Panc1 (cell line): ENCODE data around the gene RNF25. TPM values are rescaled to one million over a fixed set of nuclear protein-coding genes. Genes with fewer than 3 reads are reported as not detected.

Source experiments
- ATAC-seq: fragments of 200-7000 bp; cut with Tn5 transposase; 2 replicates; pipeline ENCODE4 v1.9.1; 2020; ENCODE audit warnings: mild to moderate bottlenecking, moderate library complexity
- BruUV-seq: library from RNA; stranded (reverse); fragments of 400-500 nt; replicated peaks from 2 replicates; lab custom pipeline; 2021; lab: Mats Ljungman, UMichigan
- CTCF ChIA-PET: fragments of 300-600 bp; sonication (Branson Sonifier 250); formaldehyde crosslinking; loops from one replicate; lab custom pipeline; 2022; ENCODE audit warnings: antibody characterized with exemption; lab: Charles Lee
- POLR2A ChIA-PET: fragments of 300-600 bp; sonication (Branson Sonifier 250); formaldehyde crosslinking; loops from one replicate; lab custom pipeline; 2022; ENCODE audit warnings: antibody characterized with exemption; lab: Charles Lee
- DNase-seq: peaks from one replicate; pipeline ENCODE4 v3.0.0-alpha.2; 2010; ENCODE audit warnings: low read depth, low spot score
- H3K27ac ChIP-seq: 2 replicates; pipeline ENCODE4 v1.5.1; 2011; ENCODE audit warnings: mild to moderate bottlenecking, low read length, inconsistent platforms
- H3K27me3 ChIP-seq: fragments of 200-500 bp; sonication (Bioruptor generic); 2 replicates; pipeline ENCODE4 v1.6.0; 2014; ENCODE audit warnings: low read length, inconsistent platforms; ENCODE audit not compliant: control insufficient read depth, insufficient read depth
- H3K36me3 ChIP-seq: fragments of 200-500 bp; sonication (Bioruptor generic); 2 replicates; pipeline ENCODE4 v1.5.1; 2014; ENCODE audit warnings: inconsistent platforms, mild to moderate bottlenecking, low read length, moderate library complexity; ENCODE audit not compliant: control insufficient read depth, insufficient read depth
- H3K4me1 ChIP-seq: 2 replicates; pipeline ENCODE4 v1.5.1; 2011; ENCODE audit warnings: inconsistent platforms, mild to moderate bottlenecking, low read length, moderate library complexity; ENCODE audit not compliant: control insufficient read depth, insufficient read depth
- H3K4me3 ChIP-seq, 2 experiments: 2 replicates each; pipeline ENCODE4 v1.5.1; 2011 to 2012; ENCODE audit warnings: low read depth in 2 of 2, low read length in 2 of 2, mild to moderate bottlenecking in 2 of 2, inconsistent platforms in 1 of 2, moderate library complexity in 1 of 2
- H3K9me3 ChIP-seq: fragments of 200-500 bp; sonication (Bioruptor generic); 2 replicates; pipeline ENCODE4 v1.5.1; 2014; ENCODE audit warnings: low read depth, mild to moderate bottlenecking, inconsistent platforms, low read length, moderate library complexity; ENCODE audit not compliant: control insufficient read depth, insufficient read depth
- POLR2AphosphoS5 ChIP-seq: IDR thresholded peaks from 2 replicates; pipeline ENCODE4 v1.6.1; 2012; ENCODE audit warnings: mild to moderate bottlenecking, low read depth, low read length, moderate library complexity
- REST ChIP-seq, 2 experiments: IDR thresholded peaks; 2 replicates each; pipeline ENCODE4 v1.6.1; 2011 to 2012; ENCODE audit warnings: low read depth in 2 of 2, control low read depth in 1 of 2, low read length in 1 of 2, mild to moderate bottlenecking in 1 of 2, moderate library complexity in 1 of 2; ENCODE audit not compliant: insufficient read depth in 1 of 2
- SIN3A ChIP-seq: IDR thresholded peaks from 2 replicates; pipeline ENCODE4 v1.6.1; 2012; ENCODE audit warnings: low read depth, mild to moderate bottlenecking, low read length, moderate library complexity, borderline replicate concordance; ENCODE audit not compliant: insufficient read depth
- TCF7L2 ChIP-seq: IDR thresholded peaks from 2 replicates; pipeline ENCODE4 v1.6.1; 2011; ENCODE audit warnings: mild to moderate bottlenecking, low read depth, low read length, inconsistent platforms
- in situ Hi-C: cut with HindIII; loops from 2 replicates; pipeline ENCODE4 v1.10.0; 2016; ENCODE audit warnings: low sequenced_read_pairs, low pct_unique_long_range_greater_than_20kb
- intact Hi-C: fragments of 100-400 bp; cut with micrococcal nuclease; formaldehyde crosslinking; loops from one replicate; pipeline ENCODE4 v1.10.0; 2022; ENCODE audit not compliant: unreplicated experiment
- total RNA-seq: library from RNA; stranded (reverse); gene quantifications from one replicate; pipeline ENCODE4 v1.2.1, GENCODE V29; 2021; ENCODE audit not compliant: unreplicated experiment
- TF ChIP-seq, protein P1 (sequence below): fragments of 450-650 bp; IDR thresholded peaks from 2 replicates; pipeline ENCODE4 v1.5.1; 2017; ENCODE audit warnings: mild to moderate bottlenecking

The RNF25 gene
- total RNA-seq, 1 experiment from 2014 or later = 40.4 TPM

DNA sequence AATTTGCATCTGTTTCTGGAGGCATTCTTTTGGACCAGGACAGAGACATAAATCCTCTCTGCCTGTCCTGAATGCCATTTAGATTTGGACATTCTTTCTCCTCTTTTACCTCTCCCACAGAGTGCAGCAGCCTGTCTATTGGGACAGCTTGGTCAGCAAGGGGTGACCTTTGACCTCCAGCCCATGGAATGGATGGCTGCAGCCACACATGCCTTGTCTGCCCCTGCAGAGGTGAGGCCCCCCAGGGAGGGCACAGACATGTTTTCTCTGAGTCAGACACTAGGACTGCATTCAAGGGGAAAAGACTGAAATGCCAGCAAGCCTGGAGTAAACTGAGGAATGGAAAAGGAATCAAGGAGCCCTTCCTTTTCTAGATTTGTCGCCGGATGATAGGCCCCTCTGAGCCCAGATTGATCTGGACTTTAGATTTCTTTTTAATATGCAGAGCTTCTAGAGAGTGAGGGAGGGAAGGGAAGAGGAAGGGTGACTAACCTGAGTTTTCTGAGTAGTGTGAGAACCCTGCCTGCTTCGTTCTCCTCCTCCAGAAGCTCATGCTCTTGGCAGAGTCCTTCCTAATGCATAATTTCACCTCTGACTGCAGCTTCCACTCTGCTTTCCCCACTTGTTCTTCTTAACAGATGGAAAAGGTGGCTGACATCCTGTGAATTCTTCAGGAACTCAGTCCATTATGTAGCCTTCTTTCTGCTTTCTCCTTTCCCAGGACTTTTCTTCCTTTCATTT lies 22.8 kb upstream of the RNF25 start:
- H3K27ac ChIP-seq = no peak overlapping the region
- H3K36me3 ChIP-seq = peaks cover 3% of the 10 kb centered on the region; the same call in 1 of the 2 replicates
- in situ Hi-C loops = no loop called here
- no peak for DNase-seq
- POLR2A ChIA-PET = no interaction called here
- no peak overlapping the region for H3K4me3 ChIP-seq
- no peaks in the 10 kb centered on the region for H3K9me3 ChIP-seq
- ATAC-seq = no peak
- TF ChIP-seq, protein P1, sequence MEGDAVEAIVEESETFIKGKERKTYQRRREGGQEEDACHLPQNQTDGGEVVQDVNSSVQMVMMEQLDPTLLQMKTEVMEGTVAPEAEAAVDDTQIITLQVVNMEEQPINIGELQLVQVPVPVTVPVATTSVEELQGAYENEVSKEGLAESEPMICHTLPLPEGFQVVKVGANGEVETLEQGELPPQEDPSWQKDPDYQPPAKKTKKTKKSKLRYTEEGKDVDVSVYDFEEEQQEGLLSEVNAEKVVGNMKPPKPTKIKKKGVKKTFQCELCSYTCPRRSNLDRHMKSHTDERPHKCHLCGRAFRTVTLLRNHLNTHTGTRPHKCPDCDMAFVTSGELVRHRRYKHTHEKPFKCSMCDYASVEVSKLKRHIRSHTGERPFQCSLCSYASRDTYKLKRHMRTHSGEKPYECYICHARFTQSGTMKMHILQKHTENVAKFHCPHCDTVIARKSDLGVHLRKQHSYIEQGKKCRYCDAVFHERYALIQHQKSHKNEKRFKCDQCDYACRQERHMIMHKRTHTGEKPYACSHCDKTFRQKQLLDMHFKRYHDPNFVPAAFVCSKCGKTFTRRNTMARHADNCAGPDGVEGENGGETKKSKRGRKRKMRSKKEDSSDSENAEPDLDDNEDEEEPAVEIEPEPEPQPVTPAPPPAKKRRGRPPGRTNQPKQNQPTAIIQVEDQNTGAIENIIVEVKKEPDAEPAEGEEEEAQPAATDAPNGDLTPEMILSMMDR = no peak
- TF ChIP-seq REST (IDR thresholded peaks at IDR 0.05; ENCODE audit: insufficient read depth in 1 of 2, low read depth in 2 of 2, low read length in 1 of 2) (no peak), POLR2AphosphoS5 (no peak), TCF7L2 (no peak), SIN3A (no peak)
- no TSS peak for BruUV-seq
- no peaks in the 10 kb centered on the region for H3K27me3 ChIP-seq
- H3K4me1 ChIP-seq = no peaks in the 10 kb centered on the region
- CTCF ChIA-PET = interaction anchor here (0.7 kb wide), 1 partner anchor 153 kb away, joined by 3 read pairs; no protein-coding TSS in a partner anchor
- intact Hi-C loops = no loop called here

GRCh38 chr2:218691234-218691633 lies 19.4 kb upstream of the RNF25 start:
- intact Hi-C loops = no loop called here
- H3K4me1 ChIP-seq = no peaks in the 10 kb centered on the region
- POLR2A ChIA-PET = no interaction called here
- peaks cover 3% of the 10 kb centered on the region; the same call in 1 of the 2 replicates for H3K36me3 ChIP-seq
- H3K27me3 ChIP-seq = no peaks in the 10 kb centered on the region
- H3K4me3 ChIP-seq = no peak overlapping the region
- DNase-seq = no peak
- no peaks in the 10 kb centered on the region for H3K9me3 ChIP-seq
- ATAC-seq = no peak
- CTCF ChIA-PET = interaction anchor here (0.7 kb wide), 1 partner anchor 326 kb away, joined by 4 read pairs; no protein-coding TSS in a partner anchor
- in situ Hi-C loops = no loop called here
- BruUV-seq = no TSS peak
- H3K27ac ChIP-seq = no peak overlapping the region
- no peak for TF ChIP-seq POLR2AphosphoS5
